K562 (cell line): ENCODE results near the gene CACNA1C.

ENCODE experiments used
- JUNB ChIP-seq: fragments of 450-650 bp; formaldehyde crosslinking; conservative IDR thresholded peaks from 2 replicates; pipeline ENCODE4 v1.4.0; 2020; ENCODE audit warnings: mild to moderate bottlenecking
- POLR2AphosphoS5 ChIP-seq: IDR thresholded peaks from 2 replicates; pipeline ENCODE4 v1.6.1; 2011; ENCODE audit warnings: mild to moderate bottlenecking, low read depth, low read length, moderate library complexity; ENCODE audit not compliant: control insufficient read depth, insufficient read depth
- RBBP5 ChIP-seq: fragments of 200-600 bp; sonication (generic); IDR thresholded peaks from 2 replicates; pipeline ENCODE4 v1.6.1; 2012; ENCODE audit warnings: borderline replicate concordance, mild to moderate bottlenecking, low read length, control low read depth, inconsistent platforms; ENCODE audit not compliant: insufficient read depth, poor library complexity, severe bottlenecking
- TF ChIP-seq, protein P1 (sequence below): IDR thresholded peaks from 2 replicates; pipeline ENCODE4 v1.6.1; 2016; ENCODE audit warnings: missing genetic modification characterization, missing compliant biosample characterization

DNA sequence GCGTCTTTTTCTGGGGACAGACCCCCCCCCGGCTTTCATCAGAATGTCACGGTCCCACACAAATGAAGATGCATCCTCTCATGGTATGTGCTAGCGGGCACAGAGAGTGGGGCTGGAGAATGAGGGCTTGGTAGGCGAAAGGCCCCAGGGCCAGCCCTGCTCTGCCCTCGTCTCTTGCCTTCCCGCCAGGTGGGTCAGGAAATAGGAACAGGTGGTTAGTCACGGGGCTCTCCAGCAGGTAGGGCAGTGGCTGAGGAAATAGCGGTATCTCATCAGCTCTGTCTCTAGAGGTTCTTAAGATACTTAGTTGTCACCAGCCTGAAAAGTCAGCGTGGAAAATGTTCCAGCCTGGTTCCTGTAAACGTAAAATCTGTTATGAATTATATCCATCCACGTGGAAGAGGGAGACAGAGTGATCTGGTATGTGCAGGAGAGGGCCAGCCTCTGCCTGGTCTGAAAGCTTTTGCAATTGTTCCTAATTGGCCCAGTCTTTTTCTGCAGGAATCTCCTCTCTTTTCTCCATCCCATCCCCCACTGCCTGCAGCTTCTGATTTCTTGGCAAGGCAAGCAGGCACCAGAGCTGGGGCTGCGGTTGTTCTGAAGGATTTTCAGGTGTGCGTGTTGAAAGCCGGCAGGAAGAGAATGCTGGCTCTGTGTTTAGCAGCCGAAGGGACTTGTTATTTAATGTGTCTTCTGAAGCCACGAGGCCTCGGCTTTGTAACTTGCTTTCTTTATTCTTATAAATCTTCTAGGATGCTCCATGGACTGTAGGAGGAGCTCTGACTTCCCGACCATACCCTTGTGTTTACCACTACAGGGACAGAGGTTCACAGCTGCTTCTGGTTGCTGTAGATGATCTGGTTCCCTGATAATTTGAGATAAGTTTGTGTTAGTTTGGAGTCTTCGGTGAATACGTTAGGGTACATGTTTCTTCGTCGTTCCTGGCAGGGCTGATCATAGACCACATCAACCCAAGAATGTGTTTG is 131.1 kb downstream of the CACNA1C start:
- TF ChIP-seq, protein P1, sequence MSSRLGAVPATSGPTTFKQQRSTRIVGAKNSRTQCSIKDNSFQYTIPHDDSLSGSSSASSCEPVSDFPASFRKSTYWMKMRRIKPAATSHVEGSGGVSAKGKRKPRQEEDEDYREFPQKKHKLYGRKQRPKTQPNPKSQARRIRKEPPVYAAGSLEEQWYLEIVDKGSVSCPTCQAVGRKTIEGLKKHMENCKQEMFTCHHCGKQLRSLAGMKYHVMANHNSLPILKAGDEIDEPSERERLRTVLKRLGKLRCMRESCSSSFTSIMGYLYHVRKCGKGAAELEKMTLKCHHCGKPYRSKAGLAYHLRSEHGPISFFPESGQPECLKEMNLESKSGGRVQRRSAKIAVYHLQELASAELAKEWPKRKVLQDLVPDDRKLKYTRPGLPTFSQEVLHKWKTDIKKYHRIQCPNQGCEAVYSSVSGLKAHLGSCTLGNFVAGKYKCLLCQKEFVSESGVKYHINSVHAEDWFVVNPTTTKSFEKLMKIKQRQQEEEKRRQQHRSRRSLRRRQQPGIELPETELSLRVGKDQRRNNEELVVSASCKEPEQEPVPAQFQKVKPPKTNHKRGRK, result no peak
- no peak for TF ChIP-seq JUNB (CRISPR knock-in tag)
- no peak for TF ChIP-seq RBBP5
- TF ChIP-seq POLR2AphosphoS5, result no peak
